HUES64 (cell line): ENCODE measurements around the gene POLN.

ENCODE experiments used
- H3K27ac ChIP-seq: 2 replicates; pipeline ENCODE4 v1.7.0; 2013; ENCODE audit warnings: low read depth, low read length, inconsistent platforms
- H3K27me3 ChIP-seq: 2 replicates; pipeline ENCODE4 v1.6.1; 2013; ENCODE audit warnings: mild to moderate bottlenecking, low read length; ENCODE audit not compliant: insufficient read depth
- H3K36me3 ChIP-seq: 2 replicates; pipeline ENCODE4 v1.6.1; 2013; ENCODE audit warnings: mild to moderate bottlenecking, low read length; ENCODE audit not compliant: insufficient read depth
- H3K4me1 ChIP-seq: 2 replicates; pipeline ENCODE4 v1.6.1; 2013; ENCODE audit warnings: mild to moderate bottlenecking, low read length, moderate library complexity; ENCODE audit not compliant: insufficient read depth
- H3K4me3 ChIP-seq: 2 replicates; pipeline ENCODE4 v1.5.1; 2013; ENCODE audit warnings: mild to moderate bottlenecking, low read length, moderate library complexity
- H3K9ac ChIP-seq: 2 replicates; pipeline ENCODE4 v1.6.1; 2013; ENCODE audit warnings: mild to moderate bottlenecking, low read depth, low read length
- H3K9me3 ChIP-seq: 2 replicates; pipeline ENCODE4 v1.6.1; 2013; ENCODE audit warnings: low read depth, low read length; ENCODE audit not compliant: insufficient read depth
- WGBS: fragments of 150-250, 120-280 bp; methylation state at CpG from one replicate; pipeline ENCODE4 v1.1.7; 2013; ENCODE audit warnings: missing lambda C conversion rate; 5-methylcytosine and 5-hydroxymethylcytosine counted together

POLN gene

GRCh38 chr4:2083116-2083825 is 158.7 kb downstream of the POLN start:
- H3K27ac ChIP-seq = no peak overlapping the region
- H3K4me1 ChIP-seq = no peaks in the 10 kb centered on the region
- WGBS = 89% methylated on average over 15 of the region's 15 CpGs
- no peaks in the 10 kb centered on the region for H3K9me3 ChIP-seq
- no peak overlapping the region for H3K9ac ChIP-seq
- no peaks in the 10 kb centered on the region for H3K36me3 ChIP-seq
- H3K4me3 ChIP-seq = no peak overlapping the region
- no peaks in the 10 kb centered on the region for H3K27me3 ChIP-seq

GRCh38 chr4:2082627-2083026 is 159.3 kb downstream of the POLN start:
- Histone ChIP-seq H3K27ac (no peak overlapping the region), H3K36me3 (no peaks in the 10 kb centered on the region), H3K27me3 (no peaks in the 10 kb centered on the region), H3K4me3 (no peak overlapping the region), H3K9ac (no peak overlapping the region), H3K9me3 (no peaks in the 10 kb centered on the region), H3K4me1 (no peaks in the 10 kb centered on the region)
- WGBS = 93% methylated on average over 4 of the region's 4 CpGs

GRCh38 chr4:2082118-2082517 is 159.8 kb downstream of the POLN start:
- no peaks in the 10 kb centered on the region for H3K4me1 ChIP-seq
- 82% methylated on average over 3 of the region's 3 CpGs for WGBS
- no peaks in the 10 kb centered on the region for H3K9me3 ChIP-seq
- H3K4me3 ChIP-seq = no peak overlapping the region
- H3K36me3 ChIP-seq = no peaks in the 10 kb centered on the region
- no peaks in the 10 kb centered on the region for H3K27me3 ChIP-seq
- H3K9ac ChIP-seq = no peak overlapping the region
- H3K27ac ChIP-seq = no peak overlapping the region

- no peaks in the 10 kb centered on the region for H3K4me1 ChIP-seq
- no peak overlapping the region for H3K4me3 ChIP-seq
- H3K27me3 ChIP-seq = no peaks in the 10 kb centered on the region
- no peak overlapping the region for H3K27ac ChIP-seq
- H3K9ac ChIP-seq = no peak overlapping the region; the same call in 1 of the 2 replicates
- no peaks in the 10 kb centered on the region for H3K9me3 ChIP-seq
- H3K36me3 ChIP-seq = no peaks in the 10 kb centered on the region
- whole genome bisulfite sequencing = 94% methylated on average over 10 of the region's 10 CpGs
Measured at GRCh38 chr4:2081540-2081939, 160.4 kb downstream of the POLN start.

GRCh38 chr4:2080429-2081300 is 161.3 kb downstream of the POLN start:
- WGBS = 94% methylated on average over 19 of the region's 19 CpGs

DNA sequence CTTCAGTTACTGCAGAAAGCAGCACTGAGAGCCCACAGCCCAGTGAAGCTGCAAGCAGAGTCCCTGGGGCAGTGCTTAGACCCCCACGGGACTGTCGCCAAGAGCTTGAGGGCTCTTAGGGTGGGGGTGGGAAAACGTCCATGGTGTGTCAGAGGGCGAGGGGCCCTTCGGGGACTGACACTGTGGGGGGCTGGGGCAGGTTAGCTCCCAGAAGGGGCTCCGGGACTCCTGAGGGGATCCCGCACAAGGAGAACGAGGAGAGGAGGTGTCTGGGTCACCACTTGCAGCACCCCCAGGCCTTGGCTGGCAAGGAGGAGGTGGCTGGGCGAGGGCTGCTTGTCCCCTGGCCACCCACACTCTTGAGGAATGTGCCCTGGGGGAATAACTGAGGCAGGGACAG is 162.0 kb downstream of the POLN start:
- no peaks in the 10 kb centered on the region for H3K27me3 ChIP-seq
- 89% methylated on average over 9 of the region's 9 CpGs for WGBS
- H3K4me1 ChIP-seq = no peaks in the 10 kb centered on the region
- no peak overlapping the region for H3K27ac ChIP-seq
- no peaks in the 10 kb centered on the region for H3K36me3 ChIP-seq
- no peak overlapping the region for H3K4me3 ChIP-seq
- H3K9ac ChIP-seq = no peak overlapping the region
- H3K9me3 ChIP-seq = no peaks in the 10 kb centered on the region

More at GRCh38 chr4:2080429-2081300, 161.3 kb downstream of the POLN start:
- H3K4me3 ChIP-seq = no peak overlapping the region
- no peaks in the 10 kb centered on the region for H3K4me1 ChIP-seq
- no peak overlapping the region for H3K27ac ChIP-seq
- no peaks in the 10 kb centered on the region for H3K36me3 ChIP-seq
- H3K9ac ChIP-seq = no peak overlapping the region
- no peaks in the 10 kb centered on the region for H3K9me3 ChIP-seq
- no peaks in the 10 kb centered on the region for H3K27me3 ChIP-seq

- Histone ChIP-seq H3K9me3 (no peaks in the 10 kb centered on the region), H3K9ac (no peak overlapping the region), H3K27me3 (no peaks in the 10 kb centered on the region), H3K4me3 (no peak overlapping the region), H3K4me1 (no peaks in the 10 kb centered on the region), H3K27ac (no peak overlapping the region), H3K36me3 (no peaks in the 10 kb centered on the region)
- WGBS = 95% methylated on average over 5 of the region's 5 CpGs
Measured at GRCh38 chr4:2079006-2079405, 162.9 kb downstream of the POLN start.

DNA sequence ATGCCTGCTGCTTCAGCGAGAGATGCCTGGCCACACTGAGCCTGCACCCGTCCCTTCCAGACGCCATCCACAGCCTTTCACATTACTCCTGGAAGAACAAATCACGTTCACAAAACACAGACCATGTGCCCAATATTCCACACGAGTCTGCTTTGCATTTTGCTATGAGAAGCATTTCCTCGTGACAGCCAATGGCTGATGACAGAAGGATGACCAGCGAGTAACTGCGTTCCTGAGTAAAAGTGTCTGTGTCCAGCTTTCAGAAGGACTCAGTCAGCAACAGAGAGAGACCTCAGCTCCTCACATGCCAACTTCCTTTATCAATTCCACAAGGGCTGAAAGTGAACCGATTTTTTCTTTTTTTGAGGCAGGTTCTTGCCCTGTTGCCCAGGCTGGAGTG is 163.3 kb downstream of the POLN start:
- H3K27me3 ChIP-seq = no peaks in the 10 kb centered on the region
- WGBS = 87% methylated on average over 9 of the region's 9 CpGs
- no peaks in the 10 kb centered on the region for H3K36me3 ChIP-seq
- no peak overlapping the region for H3K9ac ChIP-seq
- no peak overlapping the region for H3K4me3 ChIP-seq
- no peaks in the 10 kb centered on the region for H3K9me3 ChIP-seq
- no peaks in the 10 kb centered on the region for H3K4me1 ChIP-seq
- no peak overlapping the region for H3K27ac ChIP-seq

DNA sequence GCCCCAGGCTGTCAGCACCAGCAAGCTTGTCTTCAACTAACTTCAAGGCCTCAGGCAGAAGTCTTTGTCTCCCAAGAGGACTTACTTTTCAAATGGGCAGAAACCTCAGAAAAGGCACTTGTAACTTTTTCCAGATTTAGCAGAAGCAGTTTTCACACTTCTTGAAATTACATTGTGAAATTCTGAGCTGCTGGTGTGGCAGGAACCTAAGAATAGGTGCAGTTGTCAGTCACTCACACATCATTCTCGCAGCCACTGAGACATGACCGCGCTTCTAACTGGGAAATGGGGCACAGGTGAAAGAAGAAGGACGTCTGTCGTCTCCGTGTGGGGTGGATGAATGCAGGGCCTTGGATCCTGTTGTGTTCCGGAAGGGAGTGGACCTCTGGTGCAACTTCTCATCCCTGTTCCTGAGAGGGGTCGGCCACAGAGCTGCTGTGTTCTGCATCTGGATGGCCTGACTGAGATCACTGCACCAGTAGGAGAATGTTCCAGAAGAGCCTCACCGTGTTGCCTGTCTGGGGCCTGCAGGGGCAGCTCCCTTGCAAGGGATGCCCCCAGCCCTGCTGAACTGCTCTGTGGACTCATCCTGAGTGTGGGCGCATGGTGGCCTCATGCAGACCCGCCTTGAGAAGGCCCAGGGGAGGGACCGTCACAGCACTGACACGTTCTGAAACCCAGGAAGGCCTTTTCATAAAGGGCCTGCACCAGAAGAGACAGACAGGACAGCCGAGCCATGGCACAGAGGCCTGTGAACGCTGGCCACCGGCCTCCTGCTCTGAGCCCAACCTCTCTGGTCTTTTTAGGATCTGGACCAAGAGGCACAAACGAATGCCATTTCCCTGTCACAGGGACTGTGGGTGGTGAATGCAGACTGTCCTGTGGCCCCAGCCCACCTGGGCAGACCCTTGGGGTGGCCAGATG is 164.1 kb downstream of the POLN start:
- WGBS = 90% methylated on average over 17 of the region's 17 CpGs
- no peak overlapping the region for H3K27ac ChIP-seq
- no peaks in the 10 kb centered on the region for H3K27me3 ChIP-seq
- no peak overlapping the region for H3K4me3 ChIP-seq
- no peak overlapping the region for H3K9ac ChIP-seq
- H3K36me3 ChIP-seq = no peaks in the 10 kb centered on the region
- H3K4me1 ChIP-seq = no peaks in the 10 kb centered on the region
- no peaks in the 10 kb centered on the region for H3K9me3 ChIP-seq

DNA sequence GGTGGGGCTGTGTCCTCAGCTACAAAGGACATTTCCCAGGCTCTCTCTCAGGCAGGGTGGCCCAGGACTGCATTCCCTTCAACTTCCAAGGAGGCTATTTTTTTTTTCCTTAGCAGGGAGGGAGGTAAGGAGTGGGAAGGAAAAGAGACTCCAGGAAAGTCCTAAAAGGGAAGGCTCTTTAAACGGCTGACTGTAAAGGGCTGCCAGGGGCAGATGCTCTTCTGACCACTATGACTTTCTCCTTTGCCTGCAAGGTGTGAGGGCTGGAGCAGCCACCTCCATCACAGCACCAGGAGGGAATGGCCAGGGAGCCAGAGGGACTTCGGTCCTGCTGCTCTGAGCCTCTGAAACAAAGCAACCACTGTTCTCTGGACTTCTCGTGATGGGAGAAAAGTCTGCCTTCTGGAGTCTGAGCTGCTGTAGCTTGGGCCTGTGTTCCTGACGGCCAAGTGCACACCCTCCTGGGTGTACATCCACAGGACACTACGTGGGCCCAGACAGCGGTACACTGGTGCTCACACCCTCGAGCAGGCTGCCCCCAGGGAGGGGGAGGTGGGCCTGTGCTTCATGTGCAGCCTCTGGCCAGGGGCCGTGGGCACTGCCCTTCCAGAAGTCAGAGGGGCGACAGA is 164.9 kb downstream of the POLN start:
- H3K4me1 ChIP-seq = no peaks in the 10 kb centered on the region; the same call in 1 of the 2 replicates
- no peaks in the 10 kb centered on the region for H3K27me3 ChIP-seq
- H3K4me3 ChIP-seq = no peak overlapping the region
- no peaks in the 10 kb centered on the region for H3K9me3 ChIP-seq
- no peaks in the 10 kb centered on the region for H3K36me3 ChIP-seq
- WGBS = 90% methylated on average over 9 of the region's 9 CpGs
- H3K27ac ChIP-seq = no peak overlapping the region
- no peak overlapping the region for H3K9ac ChIP-seq
